Measurements from ENCODE around the gene TMCO2. TPM values are rescaled to one million over a fixed set of nuclear protein-coding genes. Genes with fewer than 3 reads are reported as not detected.

The TMCO2 gene
- total and polyA plus RNA-seq, 8 donors, result not detected

DNA sequence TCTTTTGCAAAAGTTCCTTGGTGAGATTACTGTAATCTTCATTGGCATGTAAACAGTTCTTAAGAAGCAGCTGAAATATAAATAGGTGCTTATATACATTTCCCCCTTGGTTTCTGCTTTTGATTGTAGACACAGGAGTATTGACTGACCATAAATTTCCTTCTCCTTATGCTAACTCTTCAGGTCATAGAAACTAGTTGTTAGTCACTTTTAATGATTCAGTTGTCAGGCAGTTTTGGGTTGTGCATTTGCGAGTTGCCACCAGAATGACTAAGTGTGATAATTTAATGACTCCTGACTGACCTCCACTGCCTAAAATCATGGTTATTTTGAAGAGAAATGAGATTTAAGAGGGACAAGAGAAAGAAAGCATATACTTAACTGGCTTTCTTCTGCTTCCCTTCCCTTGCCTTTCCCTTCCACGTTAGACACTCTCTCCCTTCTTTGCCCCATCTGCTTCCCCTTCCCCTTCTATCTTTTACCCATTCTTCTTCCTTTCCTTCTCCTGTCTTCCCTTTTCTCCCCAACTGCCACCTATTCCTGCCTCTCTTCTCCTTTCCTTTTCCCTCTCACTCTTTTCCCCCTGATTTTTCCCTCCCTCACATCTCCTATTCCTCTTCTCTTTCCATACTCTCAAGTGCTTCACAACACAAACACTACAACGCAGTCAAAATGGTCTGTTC is 22.6 kb downstream of the TMCO2 start:
- H3K27ac ChIP-seq, result no peak overlapping the region
- WGBS, 2 donors, result 56 to 83% methylated on average over 3 of the region's 3 CpGs
- TF ChIP-seq, protein P1, sequence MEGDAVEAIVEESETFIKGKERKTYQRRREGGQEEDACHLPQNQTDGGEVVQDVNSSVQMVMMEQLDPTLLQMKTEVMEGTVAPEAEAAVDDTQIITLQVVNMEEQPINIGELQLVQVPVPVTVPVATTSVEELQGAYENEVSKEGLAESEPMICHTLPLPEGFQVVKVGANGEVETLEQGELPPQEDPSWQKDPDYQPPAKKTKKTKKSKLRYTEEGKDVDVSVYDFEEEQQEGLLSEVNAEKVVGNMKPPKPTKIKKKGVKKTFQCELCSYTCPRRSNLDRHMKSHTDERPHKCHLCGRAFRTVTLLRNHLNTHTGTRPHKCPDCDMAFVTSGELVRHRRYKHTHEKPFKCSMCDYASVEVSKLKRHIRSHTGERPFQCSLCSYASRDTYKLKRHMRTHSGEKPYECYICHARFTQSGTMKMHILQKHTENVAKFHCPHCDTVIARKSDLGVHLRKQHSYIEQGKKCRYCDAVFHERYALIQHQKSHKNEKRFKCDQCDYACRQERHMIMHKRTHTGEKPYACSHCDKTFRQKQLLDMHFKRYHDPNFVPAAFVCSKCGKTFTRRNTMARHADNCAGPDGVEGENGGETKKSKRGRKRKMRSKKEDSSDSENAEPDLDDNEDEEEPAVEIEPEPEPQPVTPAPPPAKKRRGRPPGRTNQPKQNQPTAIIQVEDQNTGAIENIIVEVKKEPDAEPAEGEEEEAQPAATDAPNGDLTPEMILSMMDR (IDR thresholded peaks at IDR 0.05), result no peak
- intact Hi-C loops (cut with DNase I), result no loop called here
- ATAC-seq, result no peak
- H3K4me1 ChIP-seq, result peaks cover 7 to 28% (median 22%) of the 10 kb centered on the region in 3 donors
- H3K9me3 ChIP-seq, result no peaks in the 10 kb centered on the region
- FAIRE-seq, result no peak
- peaks cover 0 to 13% (median 6%) of the 10 kb centered on the region in 3 donors for H3K36me3 ChIP-seq
- no peaks in the 10 kb centered on the region for H3K27me3 ChIP-seq
- DNase-seq, result no peak
- H3K4me3 ChIP-seq, result no peak overlapping the region

GRCh38 chr1:40272653-40273213 is 25.0 kb downstream of the TMCO2 start:
- no peak overlapping the region for H3K4me3 ChIP-seq
- intact Hi-C loops (cut with DNase I), result no loop called here
- no peak for FAIRE-seq
- WGBS, 2 donors, result 93 to 98% methylated on average over 3 of the region's 3 CpGs
- DNase-seq, result no peak
- peak overlapping the region in 1 of 4 donors; percentile 53 for H3K27ac ChIP-seq
- H3K9me3 ChIP-seq, result no peaks in the 10 kb centered on the region
- H3K36me3 ChIP-seq, result peaks cover 0 to 19% (median 6%) of the 10 kb centered on the region in 3 donors
- no peaks in the 10 kb centered on the region for H3K27me3 ChIP-seq
- TF ChIP-seq, protein P1 (IDR thresholded peaks at IDR 0.05), result no peak
- peaks cover 7 to 19% (median 14%) of the 10 kb centered on the region in 3 donors for H3K4me1 ChIP-seq
- ATAC-seq, result no peak

DNA sequence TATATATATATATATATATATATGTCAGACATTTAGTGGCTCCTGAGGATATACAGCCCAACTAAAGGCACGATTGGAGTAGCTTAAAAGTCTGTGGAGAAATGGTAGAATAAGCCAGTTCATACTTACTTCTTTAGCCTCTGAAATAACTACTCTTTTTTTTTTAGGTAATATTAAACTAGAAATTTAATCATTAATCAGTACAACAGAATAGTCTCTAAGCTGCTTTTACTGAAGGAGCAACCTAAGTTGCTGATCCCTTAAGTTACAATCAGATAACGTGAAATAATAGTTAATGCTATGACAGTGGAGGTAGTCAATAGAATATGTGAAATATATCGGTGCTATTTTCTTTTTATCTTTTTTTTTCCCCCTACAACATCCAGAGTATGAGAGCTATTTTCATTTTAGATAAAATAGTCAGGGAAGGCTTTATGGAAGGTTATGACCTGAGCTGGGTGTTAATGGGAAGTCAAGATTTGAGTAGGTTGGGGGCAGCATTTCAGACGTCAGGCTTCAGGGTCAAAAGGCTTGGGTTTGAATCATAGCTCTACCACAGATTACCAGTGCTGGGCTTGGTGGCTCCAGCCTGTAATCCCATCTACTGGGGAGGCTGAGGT is 25.9 kb downstream of the TMCO2 start:
- no peak overlapping the region for H3K4me3 ChIP-seq
- DNase-seq (no peak), FAIRE-seq (no peak), ATAC-seq (peak in 3 of 4 donors; percentile 22 to 87 (median 51))
- TF ChIP-seq, protein P1 (IDR thresholded peaks at IDR 0.05), result no peak
- WGBS, 2 donors, result 28 to 31% methylated on average over 4 of the region's 4 CpGs
- peaks cover 7 to 11% (median 7%) of the 10 kb centered on the region in 3 donors for H3K4me1 ChIP-seq
- no peaks in the 10 kb centered on the region for H3K9me3 ChIP-seq
- intact Hi-C loops (cut with DNase I), result no loop called here
- no peaks in the 10 kb centered on the region for H3K27me3 ChIP-seq
- peaks cover 0 to 19% (median 6%) of the 10 kb centered on the region in 3 donors for H3K36me3 ChIP-seq
- H3K27ac ChIP-seq, result peak overlapping the region in 2 of 4 donors; percentile 22 to 53

GRCh38 chr1:40274331-40274730 is 26.6 kb downstream of the TMCO2 start:
- Histone ChIP-seq H3K27me3 (no peaks in the 10 kb centered on the region), H3K27ac (peak overlapping the region in 2 of 4 donors; percentile 22 to 53), H3K36me3 (peaks cover 0 to 19% (median 2%) of the 10 kb centered on the region in 3 donors), H3K4me3 (no peak overlapping the region), H3K4me1 (peaks cover 7 to 11% (median 7%) of the 10 kb centered on the region in 3 donors), H3K9me3 (no peaks in the 10 kb centered on the region)
- TF ChIP-seq, protein P1 (IDR thresholded peaks at IDR 0.05), result no peak
- DNase-seq (no peak), FAIRE-seq (no peak), ATAC-seq (no peak)
- 92 to 97% methylated on average over 2 of the region's 2 CpGs for WGBS, 2 donors
- intact Hi-C loops (cut with DNase I), result no loop called here
